ENCODE measurements around the gene TMEFF2.

The TMEFF2 gene, protein sequence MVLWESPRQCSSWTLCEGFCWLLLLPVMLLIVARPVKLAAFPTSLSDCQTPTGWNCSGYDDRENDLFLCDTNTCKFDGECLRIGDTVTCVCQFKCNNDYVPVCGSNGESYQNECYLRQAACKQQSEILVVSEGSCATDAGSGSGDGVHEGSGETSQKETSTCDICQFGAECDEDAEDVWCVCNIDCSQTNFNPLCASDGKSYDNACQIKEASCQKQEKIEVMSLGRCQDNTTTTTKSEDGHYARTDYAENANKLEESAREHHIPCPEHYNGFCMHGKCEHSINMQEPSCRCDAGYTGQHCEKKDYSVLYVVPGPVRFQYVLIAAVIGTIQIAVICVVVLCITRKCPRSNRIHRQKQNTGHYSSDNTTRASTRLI

DNA sequence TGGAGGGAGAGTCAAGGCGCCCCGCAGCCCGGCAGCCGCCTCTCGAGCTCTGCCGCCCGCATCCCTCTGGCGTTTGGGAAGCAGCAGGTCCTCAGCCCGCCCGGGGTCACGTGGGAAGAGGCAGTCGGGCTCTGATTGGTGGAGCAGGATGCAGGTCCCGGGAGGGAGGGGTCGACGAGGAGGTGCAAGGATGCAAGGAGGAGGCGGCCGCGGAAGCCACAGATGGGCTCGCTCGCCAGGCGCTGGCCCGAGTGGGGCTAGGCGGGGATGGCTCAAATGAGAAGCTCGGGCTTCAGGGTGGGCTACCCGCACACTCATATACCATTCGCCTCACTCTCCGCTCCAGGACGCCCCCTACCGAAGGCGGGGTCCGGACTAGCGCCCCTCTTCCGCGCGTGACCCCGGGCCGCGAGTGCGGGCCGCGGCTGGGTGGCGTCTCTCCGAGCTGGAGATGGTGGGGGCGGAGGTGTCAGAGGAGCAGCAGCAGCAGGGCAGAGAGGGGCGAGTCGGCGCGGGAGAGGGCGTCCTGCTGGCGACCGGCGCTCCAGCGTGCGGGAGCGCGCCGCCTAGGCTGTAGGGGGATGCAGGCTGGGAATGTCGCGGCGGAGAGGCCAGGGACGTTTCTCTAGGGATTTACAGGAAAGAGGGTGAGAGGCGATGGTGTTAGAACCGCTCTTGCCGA is at the start of gene TMEFF2:
TSS of gene TMEFF2 (minus strand) at position 68 of the 682 bp plus-strand sequence. CDS start 409 bp downstream, outside the sequence.
- H3K27me3 ChIP-seq = peaks cover 9 to 64% of the 10 kb centered on the region in 2 donors
- peak; percentile 36 to 66 for DNase-seq
- no peak within 1 kb of the TSS for H3K27ac ChIP-seq
- H3K4me3 ChIP-seq = peak within 1 kb of the TSS; percentile 43 to 58
- H3K36me3 ChIP-seq = no peaks in the 10 kb centered on the region
- H3K4me1 ChIP-seq = peaks cover 4 to 32% (median 27%) of the 10 kb centered on the region in 4 donors
- intact Hi-C loops (cut with DNase I; ENCODE audit: low total_unique reads) = no loop called here
- H3K9me3 ChIP-seq = no peaks in the 10 kb centered on the region
- TF ChIP-seq, protein P1, sequence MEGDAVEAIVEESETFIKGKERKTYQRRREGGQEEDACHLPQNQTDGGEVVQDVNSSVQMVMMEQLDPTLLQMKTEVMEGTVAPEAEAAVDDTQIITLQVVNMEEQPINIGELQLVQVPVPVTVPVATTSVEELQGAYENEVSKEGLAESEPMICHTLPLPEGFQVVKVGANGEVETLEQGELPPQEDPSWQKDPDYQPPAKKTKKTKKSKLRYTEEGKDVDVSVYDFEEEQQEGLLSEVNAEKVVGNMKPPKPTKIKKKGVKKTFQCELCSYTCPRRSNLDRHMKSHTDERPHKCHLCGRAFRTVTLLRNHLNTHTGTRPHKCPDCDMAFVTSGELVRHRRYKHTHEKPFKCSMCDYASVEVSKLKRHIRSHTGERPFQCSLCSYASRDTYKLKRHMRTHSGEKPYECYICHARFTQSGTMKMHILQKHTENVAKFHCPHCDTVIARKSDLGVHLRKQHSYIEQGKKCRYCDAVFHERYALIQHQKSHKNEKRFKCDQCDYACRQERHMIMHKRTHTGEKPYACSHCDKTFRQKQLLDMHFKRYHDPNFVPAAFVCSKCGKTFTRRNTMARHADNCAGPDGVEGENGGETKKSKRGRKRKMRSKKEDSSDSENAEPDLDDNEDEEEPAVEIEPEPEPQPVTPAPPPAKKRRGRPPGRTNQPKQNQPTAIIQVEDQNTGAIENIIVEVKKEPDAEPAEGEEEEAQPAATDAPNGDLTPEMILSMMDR (IDR thresholded peaks at IDR 0.05) = no peak

DNA sequence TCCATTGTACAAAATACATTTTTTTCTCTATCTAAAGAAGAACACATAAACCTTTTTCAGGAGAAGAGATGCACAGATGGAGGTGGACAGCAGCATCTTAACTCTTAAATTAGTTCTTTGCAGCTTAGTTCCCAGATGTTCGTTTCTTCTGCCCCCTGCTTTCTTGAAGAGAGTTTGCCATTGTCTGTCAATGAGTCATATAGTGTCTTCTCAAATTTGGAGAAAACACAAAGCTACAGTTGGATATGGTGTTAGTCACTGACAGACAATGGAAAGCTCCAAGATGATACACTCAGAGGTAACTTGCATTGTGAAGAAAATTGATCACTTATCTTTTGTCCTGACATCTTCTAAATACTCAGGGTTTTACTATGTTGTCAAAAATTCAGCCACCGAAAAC is 48.8 kb upstream of the TMEFF2 start:
- no peak overlapping the region for H3K4me3 ChIP-seq
- H3K36me3 ChIP-seq = no peaks in the 10 kb centered on the region
- no peak overlapping the region for H3K27ac ChIP-seq
- no peaks in the 10 kb centered on the region for H3K27me3 ChIP-seq
- H3K4me1 ChIP-seq = peaks cover 0 to 6% (median 2%) of the 10 kb centered on the region in 4 donors
- no peak for DNase-seq
- TF ChIP-seq, protein P1 (IDR thresholded peaks at IDR 0.05) = no peak
- intact Hi-C loops (cut with DNase I; ENCODE audit: low total_unique reads) = no loop called here
- no peaks in the 10 kb centered on the region for H3K9me3 ChIP-seq

DNA sequence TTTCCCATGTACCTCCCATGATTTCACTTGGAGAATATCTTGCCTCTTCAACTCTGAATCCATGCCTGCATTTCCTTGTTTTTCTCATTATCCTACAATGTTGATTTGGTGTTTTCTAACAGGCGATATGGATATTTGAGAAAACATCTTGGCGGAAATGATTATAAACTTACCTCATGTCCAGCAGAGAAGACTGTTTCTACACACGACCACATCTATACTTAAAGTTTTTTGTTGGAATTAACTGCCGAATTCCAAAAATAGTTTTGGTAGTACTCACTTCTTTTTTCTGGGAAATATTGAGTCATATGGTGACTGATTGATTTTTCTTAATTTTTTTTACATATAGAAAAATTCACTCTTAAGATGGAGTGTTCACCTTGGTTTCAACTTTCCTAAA is 41.4 kb upstream of the TMEFF2 start:
- no peak overlapping the region for H3K27ac ChIP-seq
- TF ChIP-seq, protein P1 (IDR thresholded peaks at IDR 0.05) = no peak
- no peaks in the 10 kb centered on the region for H3K27me3 ChIP-seq
- DNase-seq = no peak
- intact Hi-C loops (cut with DNase I; ENCODE audit: low total_unique reads) = no loop called here
- peaks cover 0 to 6% (median 0%) of the 10 kb centered on the region in 4 donors for H3K4me1 ChIP-seq
- H3K36me3 ChIP-seq = no peaks in the 10 kb centered on the region
- H3K4me3 ChIP-seq = no peak overlapping the region
- H3K9me3 ChIP-seq = no peaks in the 10 kb centered on the region

GRCh38 chr2:192230889-192231453 is 36.2 kb upstream of the TMEFF2 start:
- Histone ChIP-seq H3K4me1 (peaks cover 0 to 12% (median 0%) of the 10 kb centered on the region in 4 donors), H3K9me3 (no peaks in the 10 kb centered on the region), H3K4me3 (no peak overlapping the region), H3K27me3 (no peaks in the 10 kb centered on the region), H3K27ac (no peak overlapping the region), H3K36me3 (no peaks in the 10 kb centered on the region)
- intact Hi-C loops (cut with DNase I; ENCODE audit: low total_unique reads) = no loop called here
- TF ChIP-seq, protein P1 (IDR thresholded peaks at IDR 0.05) = no peak
- DNase-seq = no peak

GRCh38 chr2:192228685-192229084 is 34.0 kb upstream of the TMEFF2 start:
- H3K4me3 ChIP-seq = no peak overlapping the region
- TF ChIP-seq, protein P1 (IDR thresholded peaks at IDR 0.05) = no peak
- H3K27me3 ChIP-seq = no peaks in the 10 kb centered on the region
- peaks cover 0 to 12% (median 0%) of the 10 kb centered on the region in 4 donors for H3K4me1 ChIP-seq
- DNase-seq = no peak
- H3K36me3 ChIP-seq = no peaks in the 10 kb centered on the region
- intact Hi-C loops (cut with DNase I; ENCODE audit: low total_unique reads) = no loop called here
- no peaks in the 10 kb centered on the region for H3K9me3 ChIP-seq
- H3K27ac ChIP-seq = no peak overlapping the region

Measured in tibial artery (tissue), 4 donors.